Heart left ventricle (tissue), 16 donors: Measurements from ENCODE around the gene RELL1. TPM values are rescaled to one million over a fixed set of nuclear protein-coding genes. Genes with fewer than 3 reads are reported as not detected.

Experiments
- ATAC-seq, 4 donors: fragments of 200-7000 bp; cut with Tn5 transposase; one replicate each; pipeline ENCODE4 v1.9.1; 2020 to 2022; ENCODE audit warnings: moderate library complexity in 4 of 4, mild to moderate bottlenecking in 3 of 4, moderate number of reproducible peaks in 1 of 4
- DNase-seq, 5 donors: peaks; one replicate each; pipeline ENCODE4 v3.0.0-alpha.2; 2020
- H3K27ac ChIP-seq, 12 donors: fragments of 200-600 bp; sonication (generic) in 4 of 12; one replicate each; pipeline versions ENCODE4 v1.5.0 to v1.8.0; 2016 to 2022; ENCODE audit warnings: mild to moderate bottlenecking in 2 of 12
- H3K27me3 ChIP-seq, 9 donors: fragments of 200-600 bp; sonication (generic) in 2 of 9; one replicate each; pipeline versions ENCODE4 v1.5.1 to v1.8.0; 2016 to 2022; ENCODE audit warnings: mild to moderate bottlenecking in 3 of 9
- H3K36me3 ChIP-seq, 9 donors: fragments of 200-600 bp; sonication (generic) in 2 of 9; one replicate each; pipeline versions ENCODE4 v1.5.0 to v1.8.0; 2018 to 2022; ENCODE audit warnings: mild to moderate bottlenecking in 2 of 9
- H3K4me1 ChIP-seq, 12 donors: fragments of 200-600 bp; sonication (generic) in 4 of 12; one replicate each; pipeline versions ENCODE4 v1.5.0 to v1.8.0; 2016 to 2022; ENCODE audit warnings: mild to moderate bottlenecking in 3 of 12
- H3K4me3 ChIP-seq, 12 donors: fragments of 200-600 bp; sonication (generic) in 4 of 12; one replicate each; pipeline versions ENCODE4 v1.5.0 to v1.8.0; 2017 to 2022; ENCODE audit warnings: mild to moderate bottlenecking in 9 of 12, moderate library complexity in 4 of 12
- H3K9me3 ChIP-seq, 12 donors: fragments of 200-600 bp; sonication (generic) in 4 of 12; one replicate each; pipeline versions ENCODE4 v1.5.0 to v1.8.0; 2016 to 2022; ENCODE audit warnings: mild to moderate bottlenecking in 1 of 12
- CTCF ChIP-seq, 12 donors: fragments of 200-600 bp; sonication (generic) in 4 of 12; IDR thresholded peaks; one replicate each; pipeline versions ENCODE4 v1.5.0 to v1.8.0; 2018 to 2022; ENCODE audit warnings: antibody characterized with exemption in 12 of 12, mild to moderate bottlenecking in 5 of 12
- POLR2A ChIP-seq, 2 donors: fragments of 450-650 bp; IDR thresholded peaks; one replicate each; pipeline ENCODE4 v1.6.1; 2017; ENCODE audit warnings: antibody characterized with exemption in 2 of 2, mild to moderate bottlenecking in 2 of 2, moderate library complexity in 2 of 2
- WGBS, 4 donors: extraction: QIAGEN DNeasy Blood & Tissue Kit in 2 of 4; methylation state at CpG; one replicate each; pipeline versions ENCODE4 v1.1.5 to v1.1.7; 2013 to 2018; 5-methylcytosine and 5-hydroxymethylcytosine counted together
- intact Hi-C, 10 donors: fragments of 100-400 bp; cut with DNase I; formaldehyde crosslinking; loops; one replicate each; pipeline versions ENCODE4 v1.11.1 to v1.14.2; 2022
- polyA plus RNA-seq, 2 donors: library from polyadenylated mRNA; stranded (reverse); fragments of 200-250 nt; gene quantifications; one replicate each; pipeline ENCODE4 v1.2.3, GENCODE V29; 2013
- total RNA-seq, 9 donors: library from RNA; depleted of rRNA in 2 of 9; stranded (reverse); fragments of >200 nt in 2 of 9; fragmentation: NEBNext Ultra II Directional in 3 of 9; extraction: Animal tissue kit (Norgen Biotek cat#: 25700) in 3 of 9; gene quantifications; one replicate each; pipeline versions ENCODE4 v1.1.0 to v1.2.4, GENCODE V29; 2016 to 2023
- donor health status: ischemic (EF 13 %, LVEDD 7.1; RV severe dilation, severe dysfunction).
- donor health status: healthy with polysubstance abuse.
- donor health status: DM: no; HTN: yes; CAD: no.
- donor health status: DM: no; HTN: no; CAD: no.
- donor health status: ischemic (EF 25% LVEDD 6.9; RV normal size, moderate dysfunction).
- donor health status: ischemic (EF 25% LVEDD 5.7; RV mildly dilated, moderate dysfunction).
- donor health status: healthy.
- donor health status: DM: yes; HTN: yes; CAD: no.
- donor health status: ischemic (EF 35%, LVEDD 5.7; RV mildly dilated, moderate dysfunction).
- donor health status: nonischemic (EF 11% LVEDD 7.7; RV severe dilation, severe dysfunction).
- donor health status: DM: yes; HTN: yes; CAD: no.
- donor health status: PGD.
- donor health status: ischemic (EF 29% LVEDD 5.4; RV normal size, mild dysfunction).
- donor health status: nonischemic (EF 23%, LVEDD 6.1; RV moderate dilation, normal function).

The RELL1 gene
- total and polyA plus RNA-seq, 11 donors, result 2.0 to 40.2 (median 25.2) TPM

GRCh38 chr4:37727635-37728034 is 41.5 kb upstream of the RELL1 start:
- WGBS, 4 donors, result 85 to 95% (median 92%) methylated on average over 1 of the region's 1 CpG
- intact Hi-C loops, result no loop called here
- DNase-seq, result no peak
- Histone ChIP-seq H3K4me3 (no peak overlapping the region), H3K36me3 (no peaks in the 10 kb centered on the region), H3K27me3 (no peaks in the 10 kb centered on the region), H3K9me3 (no peaks in the 10 kb centered on the region), H3K4me1 (no peaks in the 10 kb centered on the region), H3K27ac (no peak overlapping the region)
- TF ChIP-seq CTCF (IDR thresholded peaks at IDR 0.05) (no peak), POLR2A (IDR thresholded peaks at IDR 0.05) (no peak)
- no peak for ATAC-seq

GRCh38 chr4:37726666-37727065 is 40.5 kb upstream of the RELL1 start:
- 87 to 92% (median 90%) methylated on average over 4 of the region's 4 CpGs for WGBS, 4 donors

GRCh38 chr4:37725718-37726117 is 39.5 kb upstream of the RELL1 start:
- no peak for TF ChIP-seq POLR2A (IDR thresholded peaks at IDR 0.05)
- 78 to 96% (median 93%) methylated on average over 7 of the region's 7 CpGs for WGBS, 4 donors

More at GRCh38 chr4:37726666-37727065, 40.5 kb upstream of the RELL1 start:
- DNase-seq (no peak), ATAC-seq (no peak)
- Histone ChIP-seq H3K9me3 (no peaks in the 10 kb centered on the region), H3K4me3 (no peak overlapping the region), H3K4me1 (no peaks in the 10 kb centered on the region), H3K27me3 (no peaks in the 10 kb centered on the region), H3K36me3 (no peaks in the 10 kb centered on the region), H3K27ac (no peak overlapping the region)
- intact Hi-C loops, result no loop called here
- TF ChIP-seq CTCF (IDR thresholded peaks at IDR 0.05), result no peak
- no peak for TF ChIP-seq POLR2A (IDR thresholded peaks at IDR 0.05)

GRCh38 chr4:37723067-37723466 is 36.9 kb upstream of the RELL1 start:
- Histone ChIP-seq H3K4me3 (no peak overlapping the region), H3K27me3 (no peaks in the 10 kb centered on the region), H3K4me1 (no peaks in the 10 kb centered on the region), H3K27ac (no peak overlapping the region), H3K36me3 (no peaks in the 10 kb centered on the region), H3K9me3 (no peaks in the 10 kb centered on the region)
- 90 to 93% (median 91%) methylated on average over 1 of the region's 1 CpG for WGBS, 4 donors
- intact Hi-C loops, result no loop called here
- TF ChIP-seq POLR2A (IDR thresholded peaks at IDR 0.05), result no peak
- no peak for TF ChIP-seq CTCF (IDR thresholded peaks at IDR 0.05)
- DNase-seq (no peak), ATAC-seq (no peak)

More at GRCh38 chr4:37725718-37726117, 39.5 kb upstream of the RELL1 start:
- Histone ChIP-seq H3K4me3 (no peak overlapping the region), H3K36me3 (no peaks in the 10 kb centered on the region), H3K9me3 (no peaks in the 10 kb centered on the region), H3K4me1 (no peaks in the 10 kb centered on the region), H3K27ac (no peak overlapping the region), H3K27me3 (no peaks in the 10 kb centered on the region)
- DNase-seq (no peak), ATAC-seq (no peak)
- intact Hi-C loops, result no loop called here

- H3K36me3 ChIP-seq, result no peaks in the 10 kb centered on the region
Observed at GRCh38 chr4:37721995-37722638, 35.9 kb upstream of the RELL1 start.

More at GRCh38 chr4:37721995-37722638, 35.9 kb upstream of the RELL1 start:
- TF ChIP-seq CTCF (IDR thresholded peaks at IDR 0.05), result no peak
- TF ChIP-seq POLR2A (IDR thresholded peaks at IDR 0.05), result no peak
- 79 to 83% (median 81%) methylated on average over 4 of the region's 4 CpGs for WGBS, 4 donors
- H3K9me3 ChIP-seq, result no peaks in the 10 kb centered on the region
- H3K27ac ChIP-seq, result no peak overlapping the region
- intact Hi-C loops, result no loop called here
- no peak for DNase-seq
- no peak for ATAC-seq
- no peak overlapping the region for H3K4me3 ChIP-seq
- no peaks in the 10 kb centered on the region for H3K27me3 ChIP-seq
- no peaks in the 10 kb centered on the region for H3K4me1 ChIP-seq
